DMS 273 treated with DMSO at 0.1 percent for 48 hours (cell line): ENCODE measurements around the gene GRB2.
"Not testable (repeated sequence)": the region's sequence is repeated elsewhere in the genome, so short reads cannot be mapped to it uniquely, and the experiment has no call there.

Experiments
- DNase-seq: peaks from one replicate; lab custom pipeline; 2025; lab: John Stamatoyannopoulos, UW

GRB2 gene

GRCh38 chr17:75405365-75406221 lies at the start of gene GRB2:
Gene GRB2, minus strand, starts transcription at chr17:75405678. Its CDS starts 12,050 bp downstream, at chr17:75393628.
- DNase-seq = peak; percentile 88

GRCh38 chr17:75454672-75455071 lies 49.2 kb upstream of the GRB2 start:
- DNase-seq = not testable (repeated sequence)

GRCh38 chr17:75454193-75454592 lies 48.7 kb upstream of the GRB2 start:
- DNase-seq = no peak

- DNase-seq = no peak
Measured at GRCh38 chr17:75450270-75450669, 44.8 kb upstream of the GRB2 start.

GRCh38 chr17:75447951-75448856 lies 42.7 kb upstream of the GRB2 start:
- no peak for DNase-seq

GRCh38 chr17:75445896-75446295 lies 40.4 kb upstream of the GRB2 start:
- not testable (repeated sequence) for DNase-seq

- DNase-seq = no peak
Measured at GRCh38 chr17:75445296-75445695, 39.8 kb upstream of the GRB2 start.

GRCh38 chr17:75442168-75443103 lies 37.0 kb upstream of the GRB2 start:
- DNase-seq = no peak

GRCh38 chr17:75440738-75441448 lies 35.4 kb upstream of the GRB2 start:
- no peak for DNase-seq

GRCh38 chr17:75439287-75439686 lies 33.8 kb upstream of the GRB2 start:
- no peak for DNase-seq

- DNase-seq = not testable (repeated sequence)
Measured at GRCh38 chr17:75437404-75437803, 31.9 kb upstream of the GRB2 start.

- not testable (repeated sequence) for DNase-seq
Measured at GRCh38 chr17:75434433-75434832, 29.0 kb upstream of the GRB2 start.

GRCh38 chr17:75433218-75433783 lies 27.8 kb upstream of the GRB2 start:
- no peak for DNase-seq

GRCh38 chr17:75430159-75430974 lies 24.9 kb upstream of the GRB2 start:
- no peak for DNase-seq

- no peak for DNase-seq
Measured at GRCh38 chr17:75428543-75429469, 23.3 kb upstream of the GRB2 start.

- DNase-seq = no peak
Measured at GRCh38 chr17:75418531-75418930, 13.1 kb upstream of the GRB2 start.

- no peak for DNase-seq
Measured at GRCh38 chr17:75417054-75417580, 11.6 kb upstream of the GRB2 start.

GRCh38 chr17:75416006-75416405 lies 10.5 kb upstream of the GRB2 start:
- DNase-seq = no peak
